ENCODE data around the gene KIF7.

The KIF7 gene

GRCh38 chr15:89679212-89679611 is 23.9 kb upstream of the KIF7 start, which contains the start of gene PLIN1:
Gene PLIN1 (minus strand): TSS chr15:89679367. CDS start chr15:89677489, 1,878 bp downstream.
- Histone ChIP-seq H3K4me3 (ENCODE audit: low read length) (no peak within 1 kb of the TSS), H2AFZ (ENCODE audit: low read depth, low read length) (no peak within 1 kb of the TSS), H3K36me3 (ENCODE audit: insufficient read depth, low read length) (peaks cover 3% of the 10 kb centered on the region), H3K27me3 (ENCODE audit: insufficient read depth, low read length) (no peaks in the 10 kb centered on the region), H3K9me3 (ENCODE audit: low read length) (no peaks in the 10 kb centered on the region), H3K4me1 (ENCODE audit: insufficient read depth, low read length) (peaks cover 9% of the 10 kb centered on the region)

DNA sequence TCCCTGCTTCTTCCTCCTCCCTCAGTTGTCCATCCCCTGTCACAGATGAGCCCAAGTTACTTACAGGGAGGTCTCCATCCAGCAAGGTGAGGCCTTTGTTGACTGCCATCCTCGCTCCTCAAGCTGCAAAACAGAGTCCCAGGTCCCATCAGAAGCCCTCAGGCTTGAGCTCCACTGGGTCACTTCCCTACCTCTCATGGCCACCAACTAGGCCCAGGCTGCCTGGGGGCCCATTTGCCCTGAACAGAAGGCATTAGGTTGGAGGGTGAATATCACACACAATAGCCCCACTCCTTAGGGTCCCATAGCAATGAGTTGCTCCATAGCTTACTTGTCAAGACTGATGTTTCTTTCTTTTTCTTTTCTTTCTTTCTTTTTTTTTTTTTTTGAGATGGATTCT is 22.1 kb upstream of the KIF7 start:
- H2AFZ ChIP-seq (ENCODE audit: low read depth, low read length): no peak overlapping the region
- peaks cover 9% of the 10 kb centered on the region for H3K4me1 ChIP-seq (ENCODE audit: insufficient read depth, low read length)
- no peaks in the 10 kb centered on the region for H3K9me3 ChIP-seq (ENCODE audit: low read length)
- no peak overlapping the region for H3K4me3 ChIP-seq (ENCODE audit: low read length)
- H3K27me3 ChIP-seq (ENCODE audit: insufficient read depth, low read length): peaks cover 5% of the 10 kb centered on the region
- no peaks in the 10 kb centered on the region for H3K36me3 ChIP-seq (ENCODE audit: insufficient read depth, low read length)

- Histone ChIP-seq H3K4me3 (ENCODE audit: low read length) (no peak overlapping the region), H3K27me3 (ENCODE audit: insufficient read depth, low read length) (peaks cover 23% of the 10 kb centered on the region), H2AFZ (ENCODE audit: low read depth, low read length) (no peak overlapping the region), H3K9me3 (ENCODE audit: low read length) (no peaks in the 10 kb centered on the region), H3K36me3 (ENCODE audit: insufficient read depth, low read length) (no peaks in the 10 kb centered on the region), H3K4me1 (ENCODE audit: insufficient read depth, low read length) (peaks cover 9% of the 10 kb centered on the region)
Measured at GRCh38 chr15:89675606-89676005, 20.3 kb upstream of the KIF7 start.

- Histone ChIP-seq H3K9me3 (ENCODE audit: low read length) (no peaks in the 10 kb centered on the region), H3K4me1 (ENCODE audit: insufficient read depth, low read length) (peaks cover 8% of the 10 kb centered on the region), H3K36me3 (ENCODE audit: insufficient read depth, low read length) (no peaks in the 10 kb centered on the region), H3K4me3 (ENCODE audit: low read length) (no peak overlapping the region), H3K27me3 (ENCODE audit: insufficient read depth, low read length) (peaks cover 33% of the 10 kb centered on the region), H2AFZ (ENCODE audit: low read depth, low read length) (no peak overlapping the region)
Measured at GRCh38 chr15:89674526-89674925, 19.3 kb upstream of the KIF7 start.

DNA sequence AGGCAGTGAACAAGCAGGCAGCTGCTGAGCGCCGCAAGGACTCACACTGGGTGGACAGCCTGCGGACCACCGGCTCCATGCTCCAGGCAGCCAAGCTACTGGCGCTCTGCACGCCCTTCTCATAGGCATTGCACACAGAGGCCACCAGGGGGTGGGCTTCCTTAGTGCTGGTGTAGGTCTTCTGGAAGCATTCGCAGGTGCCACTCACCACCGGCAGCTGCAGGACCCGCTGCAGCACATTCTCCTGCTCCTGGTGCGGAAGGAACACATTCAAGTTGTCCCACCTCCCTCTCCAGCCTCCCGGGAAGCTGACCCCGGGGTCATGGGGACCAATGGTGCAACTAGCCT is 17.9 kb upstream of the KIF7 start:
- H3K4me1 ChIP-seq (ENCODE audit: insufficient read depth, low read length): no peaks in the 10 kb centered on the region
- H3K36me3 ChIP-seq (ENCODE audit: insufficient read depth, low read length): no peaks in the 10 kb centered on the region
- H3K4me3 ChIP-seq (ENCODE audit: low read length): no peak overlapping the region
- H3K9me3 ChIP-seq (ENCODE audit: low read length): no peaks in the 10 kb centered on the region
- no peak overlapping the region for H2AFZ ChIP-seq (ENCODE audit: low read depth, low read length)
- H3K27me3 ChIP-seq (ENCODE audit: insufficient read depth, low read length): peaks cover 39% of the 10 kb centered on the region

DNA sequence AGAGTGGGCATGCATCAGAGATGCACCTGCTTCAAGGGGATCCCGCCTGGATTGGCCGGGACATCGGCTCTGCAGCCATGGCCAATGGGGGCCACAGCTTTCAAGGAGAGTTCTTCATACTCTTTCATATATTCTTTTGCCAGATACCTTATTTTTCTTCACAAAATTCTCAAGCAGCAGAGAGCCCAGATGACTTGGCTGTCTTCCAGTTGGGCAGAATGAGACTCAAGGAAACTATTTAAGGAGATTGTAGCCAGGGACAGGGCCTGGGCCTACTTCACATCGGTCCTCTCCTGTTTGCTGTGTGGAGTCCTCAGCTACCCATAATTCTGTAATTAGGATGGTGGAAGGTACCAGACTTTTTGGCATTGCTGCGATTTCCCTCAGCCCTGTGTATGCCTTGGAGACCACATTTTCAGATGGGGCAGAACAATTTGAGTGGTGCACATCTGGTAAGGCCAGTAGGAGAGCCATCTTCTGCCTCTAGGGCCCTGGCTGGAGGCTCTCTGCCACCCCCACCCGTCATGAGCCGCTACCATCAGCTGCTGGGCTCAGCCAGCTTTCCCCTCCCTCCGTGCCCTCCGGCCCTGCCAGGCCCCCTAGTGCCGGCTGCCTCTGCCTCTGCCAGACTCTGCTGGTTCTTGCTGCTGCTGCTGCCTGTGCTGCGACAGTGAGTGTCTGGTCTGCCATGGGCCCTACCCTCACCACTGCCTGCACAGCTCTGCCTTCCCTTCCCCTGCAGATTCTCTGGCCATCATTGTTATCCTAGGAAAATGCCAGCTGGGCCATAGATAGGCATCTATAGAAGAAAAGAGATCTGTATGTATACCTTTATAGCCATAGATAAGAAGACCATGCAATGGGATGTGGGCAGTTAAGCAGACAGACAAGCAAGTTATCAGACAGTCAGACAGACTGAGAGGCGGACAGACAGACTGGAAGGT is 17.2 kb upstream of the KIF7 start:
- no peaks in the 10 kb centered on the region for H3K4me1 ChIP-seq (ENCODE audit: insufficient read depth, low read length)
- H2AFZ ChIP-seq (ENCODE audit: low read depth, low read length): no peak overlapping the region
- H3K27me3 ChIP-seq (ENCODE audit: insufficient read depth, low read length): peaks cover 39% of the 10 kb centered on the region
- H3K4me3 ChIP-seq (ENCODE audit: low read length): no peak overlapping the region
- no peaks in the 10 kb centered on the region for H3K9me3 ChIP-seq (ENCODE audit: low read length)
- H3K36me3 ChIP-seq (ENCODE audit: insufficient read depth, low read length): no peaks in the 10 kb centered on the region

- no peaks in the 10 kb centered on the region for H3K9me3 ChIP-seq (ENCODE audit: low read length)
- H3K36me3 ChIP-seq (ENCODE audit: insufficient read depth, low read length): no peaks in the 10 kb centered on the region
- no peak overlapping the region for H3K4me3 ChIP-seq (ENCODE audit: low read length)
- no peak overlapping the region for H2AFZ ChIP-seq (ENCODE audit: low read depth, low read length)
- no peaks in the 10 kb centered on the region for H3K4me1 ChIP-seq (ENCODE audit: insufficient read depth, low read length)
- peaks cover 45% of the 10 kb centered on the region for H3K27me3 ChIP-seq (ENCODE audit: insufficient read depth, low read length)
Measured at GRCh38 chr15:89671687-89672086, 16.4 kb upstream of the KIF7 start.

- no peaks in the 10 kb centered on the region for H3K36me3 ChIP-seq (ENCODE audit: insufficient read depth, low read length)
- no peaks in the 10 kb centered on the region for H3K9me3 ChIP-seq (ENCODE audit: low read length)
- peaks cover 47% of the 10 kb centered on the region for H3K27me3 ChIP-seq (ENCODE audit: insufficient read depth, low read length)
- H2AFZ ChIP-seq (ENCODE audit: low read depth, low read length): no peak overlapping the region
- H3K4me1 ChIP-seq (ENCODE audit: insufficient read depth, low read length): peaks cover under 1% of the 10 kb centered on the region
- H3K4me3 ChIP-seq (ENCODE audit: low read length): no peak overlapping the region
Measured at GRCh38 chr15:89670971-89671560, 15.8 kb upstream of the KIF7 start.

GRCh38 chr15:89669941-89670340 is 14.7 kb upstream of the KIF7 start:
- Histone ChIP-seq H3K36me3 (ENCODE audit: insufficient read depth, low read length) (no peaks in the 10 kb centered on the region), H3K27me3 (ENCODE audit: insufficient read depth, low read length) (peaks cover 47% of the 10 kb centered on the region), H3K4me1 (ENCODE audit: insufficient read depth, low read length) (peaks cover 7% of the 10 kb centered on the region), H2AFZ (ENCODE audit: low read depth, low read length) (no peak overlapping the region), H3K4me3 (ENCODE audit: low read length) (no peak overlapping the region), H3K9me3 (ENCODE audit: low read length) (no peaks in the 10 kb centered on the region)

GRCh38 chr15:89669309-89669865 is 14.1 kb upstream of the KIF7 start:
- no peaks in the 10 kb centered on the region for H3K36me3 ChIP-seq (ENCODE audit: insufficient read depth, low read length)
- no peak overlapping the region for H3K4me3 ChIP-seq (ENCODE audit: low read length)
- no peaks in the 10 kb centered on the region for H3K9me3 ChIP-seq (ENCODE audit: low read length)
- peaks cover 47% of the 10 kb centered on the region for H3K27me3 ChIP-seq (ENCODE audit: insufficient read depth, low read length)
- H2AFZ ChIP-seq (ENCODE audit: low read depth, low read length): no peak overlapping the region
- peaks cover 13% of the 10 kb centered on the region for H3K4me1 ChIP-seq (ENCODE audit: insufficient read depth, low read length)

- no peaks in the 10 kb centered on the region for H3K36me3 ChIP-seq (ENCODE audit: insufficient read depth, low read length)
- peaks cover 13% of the 10 kb centered on the region for H3K4me1 ChIP-seq (ENCODE audit: insufficient read depth, low read length)
- no peak overlapping the region for H2AFZ ChIP-seq (ENCODE audit: low read depth, low read length)
- no peak overlapping the region for H3K4me3 ChIP-seq (ENCODE audit: low read length)
- no peaks in the 10 kb centered on the region for H3K9me3 ChIP-seq (ENCODE audit: low read length)
- peaks cover 45% of the 10 kb centered on the region for H3K27me3 ChIP-seq (ENCODE audit: insufficient read depth, low read length)
Measured at GRCh38 chr15:89668171-89668570, 12.9 kb upstream of the KIF7 start.

DNA sequence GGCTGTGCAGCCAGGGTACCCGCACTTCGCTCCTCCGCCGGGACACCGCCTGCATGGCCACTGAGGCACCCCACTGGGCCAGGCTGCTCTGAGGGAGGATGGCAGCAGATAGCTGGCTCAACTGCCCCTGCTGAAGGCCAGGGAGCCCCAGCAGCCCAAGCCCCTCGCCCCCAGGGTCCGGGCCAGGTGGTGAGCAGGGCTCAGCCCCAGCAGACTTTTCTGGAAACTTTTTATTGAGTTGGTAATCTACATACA is 12.4 kb upstream of the KIF7 start:
- peaks cover 42% of the 10 kb centered on the region for H3K27me3 ChIP-seq (ENCODE audit: insufficient read depth, low read length)

GRCh38 chr15:89666858-89667705 is 11.8 kb upstream of the KIF7 start:
- Histone ChIP-seq H3K4me3 (ENCODE audit: low read length) (no peak overlapping the region), H2AFZ (ENCODE audit: low read depth, low read length) (no peak overlapping the region), H3K9me3 (ENCODE audit: low read length) (no peaks in the 10 kb centered on the region), H3K4me1 (ENCODE audit: insufficient read depth, low read length) (peaks cover 13% of the 10 kb centered on the region), H3K27me3 (ENCODE audit: insufficient read depth, low read length) (peaks cover 44% of the 10 kb centered on the region), H3K36me3 (ENCODE audit: insufficient read depth, low read length) (no peaks in the 10 kb centered on the region)

More for the DNA sequence above, 12.4 kb upstream of the KIF7 start:
- Histone ChIP-seq H3K4me1 (ENCODE audit: insufficient read depth, low read length) (peaks cover 13% of the 10 kb centered on the region), H2AFZ (ENCODE audit: low read depth, low read length) (no peak overlapping the region), H3K4me3 (ENCODE audit: low read length) (no peak overlapping the region), H3K9me3 (ENCODE audit: low read length) (no peaks in the 10 kb centered on the region), H3K36me3 (ENCODE audit: insufficient read depth, low read length) (no peaks in the 10 kb centered on the region)

All from neuron (in vitro differentiated cells).